Superior temporal gyrus (tissue), 1 donor: ENCODE data around the gene CUX1.
"Not testable (repeated sequence)": the region's sequence is repeated elsewhere in the genome, so short reads cannot be mapped to it uniquely, and the experiment has no call there.

Source experiments
- DNase-seq: peaks from one replicate; pipeline ENCODE4 v3.0.0-alpha.2; 2016; ENCODE audit errors: extremely low spot score

Gene CUX1

GRCh38 chr7:101803203-101804087 is 14.0 kb upstream of the CUX1 start:
- no peak for DNase-seq

DNA sequence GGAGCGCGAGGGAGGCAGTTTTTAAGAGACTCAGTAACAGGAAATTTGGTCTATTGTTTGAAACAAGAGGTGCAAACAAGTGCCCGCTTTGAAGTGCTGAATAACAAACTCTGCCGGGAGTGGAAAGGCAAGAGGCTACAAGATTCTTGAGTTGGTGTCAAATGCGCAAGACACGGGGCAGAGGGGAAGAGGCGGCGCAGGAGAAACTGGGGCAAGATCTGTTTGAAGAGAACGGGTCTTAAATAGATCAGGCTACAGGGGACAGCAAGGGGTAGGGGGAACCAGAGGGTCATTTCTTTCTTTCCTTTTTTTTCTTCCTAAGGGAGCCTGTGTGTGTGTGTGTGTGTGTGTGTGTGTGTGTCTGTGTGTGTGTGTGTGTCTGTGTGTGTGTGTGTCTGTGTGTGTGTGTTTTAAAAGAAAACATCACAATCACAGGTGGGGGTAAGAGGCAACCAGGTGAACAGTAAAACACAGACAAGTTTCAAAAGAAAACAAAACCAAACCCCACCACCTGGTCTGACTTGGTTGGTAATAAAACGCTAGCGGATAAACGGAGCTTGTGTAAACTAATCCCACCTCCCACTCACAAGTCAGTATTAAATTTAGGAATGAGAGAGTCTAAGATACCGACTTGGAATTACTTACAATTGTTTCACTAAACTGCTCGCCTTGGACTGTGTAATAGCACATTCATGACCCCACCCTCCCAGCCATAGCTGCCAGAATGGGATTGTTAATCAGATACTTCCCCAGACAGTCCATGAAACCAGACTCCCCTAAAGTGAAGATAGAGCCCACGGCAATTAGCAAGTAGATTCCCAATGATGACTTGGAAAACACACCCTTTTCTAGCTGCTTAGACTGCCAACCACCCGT is 13.1 kb upstream of the CUX1 start:
- DNase-seq, result no peak

DNA sequence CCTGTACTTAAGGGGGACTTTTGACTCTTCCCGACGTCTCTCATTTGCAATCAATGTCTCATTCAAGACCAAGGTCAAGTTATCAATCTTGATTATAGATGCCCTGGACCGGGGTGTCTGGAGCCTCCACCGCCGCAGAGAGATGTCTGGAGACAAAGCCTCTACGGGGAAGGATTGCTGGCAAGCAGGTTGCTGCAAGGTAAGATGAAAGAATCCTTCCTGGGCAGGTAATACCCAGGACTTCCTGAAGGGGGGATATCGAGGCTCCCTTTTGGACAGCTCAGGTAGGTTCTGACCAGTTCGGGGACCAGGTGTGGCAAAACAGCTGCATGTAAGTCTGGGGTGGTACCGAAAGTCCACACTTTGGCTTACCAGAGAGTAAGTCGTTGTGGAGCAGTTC is 12.5 kb upstream of the CUX1 start:
- DNase-seq, result no peak

DNA sequence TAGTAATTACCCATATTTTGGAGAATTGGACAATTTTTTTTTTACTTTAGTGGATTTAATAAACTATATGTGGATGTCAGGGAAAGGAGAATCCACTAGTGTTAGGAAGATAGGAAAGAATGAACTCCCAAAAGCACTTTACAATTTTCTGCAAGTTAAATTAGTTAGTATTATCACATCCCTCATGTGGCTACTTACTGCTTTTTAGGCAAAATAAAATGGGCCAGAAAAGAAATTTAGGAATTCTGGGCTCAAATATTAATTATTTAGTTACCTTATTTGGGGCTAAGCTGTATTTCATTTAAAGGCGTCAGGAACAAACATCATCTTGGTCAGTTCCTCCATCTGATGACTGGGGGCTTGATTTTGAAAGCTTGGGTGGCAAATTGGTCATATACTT is 4.8 kb upstream of the CUX1 start:
- DNase-seq, result no peak

- DNase-seq, result no peak
Measured at GRCh38 chr7:101813402-101814019, 3.9 kb upstream of the CUX1 start.

DNA sequence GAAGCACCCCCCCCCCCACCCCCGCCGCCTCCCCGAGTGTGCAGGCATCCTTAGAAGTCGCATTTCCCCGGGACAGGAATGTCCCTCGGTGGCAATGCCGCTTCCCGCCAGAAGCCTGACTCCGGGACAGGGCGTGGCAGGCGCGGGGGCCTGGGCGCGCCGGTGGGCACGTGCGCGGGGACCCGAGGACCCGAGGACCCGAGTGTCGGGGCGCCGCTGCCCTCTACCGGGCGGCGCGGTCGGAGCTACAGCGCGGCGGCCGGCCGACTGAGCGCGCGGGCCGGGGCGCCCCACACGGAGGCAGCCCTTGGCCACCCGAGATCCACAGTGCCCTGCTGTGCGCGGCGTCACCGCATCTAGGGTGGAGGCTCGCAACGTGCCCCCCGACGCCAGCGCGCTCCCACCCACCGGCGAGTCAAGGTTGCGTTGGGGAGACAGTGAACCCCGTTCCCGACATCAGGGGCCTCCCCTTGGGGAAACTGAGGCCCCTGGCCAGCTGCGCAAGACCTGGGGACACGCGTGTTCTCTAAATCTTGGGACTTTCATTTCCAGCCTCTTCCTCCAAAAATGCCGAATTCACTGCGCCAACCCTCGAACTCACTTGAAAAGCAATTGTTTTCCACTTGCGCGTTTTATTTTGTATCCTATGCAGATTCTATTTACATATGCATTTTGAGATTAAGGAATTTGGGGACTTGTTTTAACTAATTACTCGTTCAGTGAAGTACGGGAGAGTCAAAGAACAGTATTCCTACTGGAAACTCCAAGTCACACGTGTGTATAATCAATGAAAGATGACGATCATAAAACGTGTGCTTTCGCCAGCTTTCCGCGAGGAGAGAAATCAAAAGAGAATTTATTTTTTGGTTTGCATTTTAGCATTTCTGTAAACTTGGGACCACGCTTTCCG is 3.1 kb upstream of the CUX1 start:
- peak; percentile 68 for DNase-seq

DNA sequence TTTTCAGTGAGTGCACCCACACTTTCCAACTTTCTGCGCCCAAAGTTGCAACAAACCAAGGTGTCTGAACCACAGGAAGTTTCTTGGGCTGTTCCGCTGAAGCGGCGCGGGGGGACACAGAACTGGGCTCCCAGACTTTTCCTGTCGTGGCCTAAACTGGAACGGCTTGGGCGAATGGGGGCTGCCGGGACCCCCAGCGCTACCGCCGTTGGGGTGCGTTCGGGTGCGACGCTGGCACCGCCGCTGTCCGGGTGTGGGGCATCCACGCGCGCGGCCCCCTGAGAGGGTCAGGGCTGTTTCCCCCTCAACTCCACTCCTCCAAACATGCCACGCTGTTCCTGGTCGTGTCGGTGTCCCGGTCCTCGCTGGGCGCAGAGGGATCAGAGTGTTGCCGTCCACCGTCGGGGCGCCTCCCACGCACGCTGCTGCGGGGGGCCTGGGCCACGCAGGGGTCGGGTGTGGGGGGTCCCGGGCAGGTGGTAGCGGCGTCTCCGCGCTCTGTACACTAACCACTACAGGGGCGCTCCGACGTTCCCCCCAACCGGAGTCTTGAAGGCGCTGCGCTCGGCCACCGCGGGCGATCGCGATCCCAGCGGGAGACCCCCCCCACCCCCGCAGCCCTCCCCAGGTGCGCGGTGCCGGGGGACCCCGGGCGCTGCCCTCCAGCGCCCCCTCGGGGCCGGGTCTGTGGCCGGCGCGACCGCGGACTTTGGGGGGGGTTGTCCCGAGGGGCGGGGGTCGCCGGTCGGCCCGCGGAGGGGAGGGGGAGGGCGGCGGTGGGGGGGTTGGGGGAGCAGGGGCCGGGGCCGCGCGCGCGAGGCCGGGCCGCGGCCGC is 2.2 kb upstream of the CUX1 start:
- DNase-seq, result no peak

DNA sequence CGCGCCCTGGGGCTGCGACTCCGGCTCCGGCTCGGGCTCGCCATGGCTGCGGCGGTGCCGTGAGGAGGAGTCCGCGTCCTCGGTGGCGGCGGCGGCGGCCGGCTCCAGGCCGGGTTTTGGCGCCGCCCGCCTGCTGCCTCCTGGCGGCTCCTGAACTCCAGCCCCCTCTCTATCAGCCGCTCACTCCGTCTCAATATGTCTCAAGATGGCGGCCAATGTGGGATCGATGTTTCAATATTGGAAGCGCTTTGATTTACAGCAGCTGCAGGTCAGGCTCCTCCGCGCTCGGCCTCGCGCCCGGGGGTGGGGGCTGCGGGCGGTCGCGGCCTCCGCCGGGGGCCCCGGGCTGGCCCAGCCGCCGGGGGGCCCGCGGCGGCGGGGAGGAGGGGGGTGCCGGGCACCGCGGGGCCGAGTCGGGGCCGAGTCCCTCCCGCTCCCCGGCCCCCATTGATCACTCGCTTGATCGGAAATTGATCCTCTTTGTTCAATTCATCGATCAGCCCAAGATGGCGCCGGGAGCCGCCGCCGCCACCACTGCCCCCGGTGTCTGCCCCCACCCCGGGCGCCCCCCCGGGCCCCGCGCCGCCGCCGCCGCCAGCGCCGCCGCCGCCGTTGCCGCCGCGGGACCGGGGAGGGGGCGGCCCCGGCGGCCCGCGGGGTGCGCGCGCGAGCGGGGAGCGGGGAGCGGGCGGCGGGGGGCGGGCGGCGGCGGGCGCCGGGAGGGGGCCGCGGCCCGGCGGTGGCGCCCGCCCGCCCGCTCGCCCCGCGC is 1.4 kb upstream of the CUX1 start:
- DNase-seq, result peak; percentile 70

GRCh38 chr7:101816595-101817470 is 593 bp upstream of the CUX1 start:
- DNase-seq, result no peak

DNA sequence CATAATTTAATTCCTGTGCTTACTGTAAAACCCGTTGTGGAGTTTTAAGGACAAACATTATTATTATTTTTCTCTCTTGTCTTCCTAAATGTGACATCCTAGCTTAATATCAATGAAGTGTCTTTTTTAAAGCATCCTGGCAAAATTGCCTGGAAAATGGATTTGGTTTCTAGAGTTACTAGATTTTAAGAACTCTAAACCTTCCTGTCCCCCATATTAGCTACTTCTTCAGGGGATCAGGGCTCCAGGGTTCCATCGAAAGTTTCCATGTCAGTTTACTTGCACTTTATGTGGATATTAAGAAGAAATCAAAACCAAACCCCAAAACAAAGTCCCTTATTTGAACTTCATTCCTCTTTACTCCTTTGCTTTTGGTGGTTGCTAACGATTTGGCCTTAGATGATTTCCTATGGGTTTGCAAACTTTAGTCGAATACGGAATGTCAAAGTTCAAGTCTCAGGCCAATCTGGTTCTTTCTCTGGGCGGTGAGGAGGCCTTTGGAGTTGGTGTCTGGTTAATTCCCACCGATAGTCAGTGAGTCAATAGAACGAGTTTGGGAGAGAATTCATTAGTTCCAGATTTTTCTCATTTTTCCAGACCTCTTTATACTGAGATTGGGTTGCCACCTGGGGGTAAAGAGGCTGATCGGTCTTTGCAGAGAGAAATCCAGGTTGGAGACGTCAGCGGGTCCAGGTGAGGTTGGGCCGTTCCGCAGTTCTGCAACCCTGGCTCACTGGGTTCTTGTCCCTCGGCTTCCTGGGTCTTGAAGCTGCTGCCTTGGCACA is 1.1 kb downstream of the CUX1 start:
- DNase-seq, result no peak

DNA sequence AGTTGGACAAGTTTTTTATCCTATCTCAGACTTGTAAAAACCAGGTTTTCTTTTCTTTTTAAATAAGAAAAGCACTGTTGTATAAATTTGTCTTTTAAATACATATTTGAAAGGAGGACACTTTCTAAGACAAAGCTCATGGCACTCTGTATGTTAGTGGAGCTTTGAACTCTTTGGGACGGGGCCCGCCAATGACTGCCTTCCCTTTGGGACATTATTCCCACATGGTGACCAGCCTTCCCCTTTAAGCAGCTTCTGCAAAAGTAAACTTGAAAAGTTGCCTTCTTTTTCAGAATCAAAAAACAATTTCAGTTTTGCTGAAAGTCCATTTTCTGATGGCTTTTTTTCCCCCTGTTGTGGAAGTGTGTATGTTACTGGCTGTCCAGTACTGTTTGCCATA is 1.8 kb downstream of the CUX1 start:
- no peak for DNase-seq

DNA sequence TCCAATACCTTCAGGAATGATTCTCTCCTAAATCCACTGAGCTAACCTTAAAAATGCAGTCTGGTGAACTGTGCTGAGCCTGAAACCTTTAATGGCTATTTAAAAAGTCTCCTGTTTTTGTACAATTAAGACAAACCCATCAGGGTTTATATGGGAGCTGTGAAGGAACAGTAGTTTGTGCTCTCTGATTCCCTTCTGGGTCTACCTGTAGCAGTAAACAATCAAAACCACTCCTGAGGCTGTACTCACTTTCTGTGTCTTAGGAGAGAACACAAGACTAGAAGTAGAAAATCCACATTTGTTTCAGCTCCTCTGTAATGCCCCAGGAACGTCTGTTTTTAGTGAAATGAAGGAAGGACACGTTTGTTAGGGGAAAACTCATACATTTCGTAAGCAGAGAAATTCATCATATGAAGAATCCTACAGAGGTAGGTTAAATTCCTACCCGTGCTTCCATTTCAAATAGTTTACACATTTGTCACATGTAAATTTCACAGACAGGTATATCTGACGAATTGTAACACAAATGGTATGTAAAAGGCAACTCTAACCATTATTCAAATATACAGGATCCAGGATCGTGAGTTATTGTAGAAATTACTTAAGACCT is 2.6 kb downstream of the CUX1 start:
- DNase-seq, result no peak

DNA sequence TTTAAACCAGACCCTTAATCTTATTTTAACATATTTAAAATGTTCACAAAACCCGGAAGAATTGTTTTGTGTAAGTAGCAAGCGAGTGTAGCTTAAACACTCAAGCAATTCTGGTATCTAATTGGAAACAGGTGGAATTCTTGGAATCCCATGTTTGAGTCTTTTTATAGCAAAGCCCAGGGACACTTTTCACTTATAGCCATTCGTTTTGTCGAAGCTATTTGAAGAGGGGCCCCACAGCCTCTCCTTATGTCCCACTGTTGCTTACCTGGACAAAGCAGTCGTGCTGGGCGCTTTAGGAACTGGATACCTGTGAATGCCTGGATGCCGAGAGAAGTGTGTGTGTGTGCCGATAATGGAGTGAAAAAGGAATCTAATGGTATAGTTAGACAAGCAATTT is 3.3 kb downstream of the CUX1 start:
- DNase-seq, result no peak

- not testable (repeated sequence) for DNase-seq
Measured at GRCh38 chr7:101822632-101823031, 5.2 kb downstream of the CUX1 start.

GRCh38 chr7:101823096-101823495 is 5.7 kb downstream of the CUX1 start:
- no peak for DNase-seq

DNA sequence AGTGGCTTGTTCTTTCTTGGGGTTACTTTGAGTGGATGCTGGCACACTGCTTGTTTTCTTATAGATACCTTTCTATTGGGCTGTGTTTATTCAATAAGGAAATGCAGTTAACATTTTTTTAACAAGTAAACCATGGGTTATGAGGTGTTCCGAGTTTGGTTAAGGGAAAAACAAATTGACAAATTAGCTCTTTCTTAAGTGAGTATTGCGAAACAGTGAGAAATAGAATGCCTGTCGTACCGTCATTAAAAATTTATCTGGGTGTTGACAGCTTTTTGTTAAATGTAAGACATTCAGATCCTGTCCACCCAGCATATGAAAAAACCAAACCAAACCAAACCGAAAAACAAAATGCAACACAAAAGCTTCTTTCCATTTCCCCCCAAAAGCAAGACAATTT is 6.2 kb downstream of the CUX1 start:
- no peak for DNase-seq

DNA sequence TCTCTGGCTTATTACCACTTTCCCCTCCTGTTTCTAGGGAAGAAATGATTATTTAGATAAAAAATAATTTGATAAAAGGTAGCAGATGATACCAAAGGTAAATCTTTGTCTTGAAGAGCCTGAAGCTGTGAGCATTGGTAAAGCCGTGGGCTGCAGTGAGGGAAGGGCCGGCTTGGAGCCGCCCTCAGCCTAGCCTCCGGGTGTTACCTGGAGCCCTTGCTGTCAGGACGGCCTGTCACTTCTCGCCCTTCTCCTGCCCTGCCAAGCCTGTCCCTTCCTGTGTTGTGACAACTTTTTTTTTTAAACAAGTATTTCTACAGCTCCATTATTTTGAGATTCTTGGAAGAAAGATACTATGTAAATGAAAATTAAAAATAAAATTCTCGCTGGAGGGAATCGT is 7.0 kb downstream of the CUX1 start:
- no peak for DNase-seq
